Neutrophil (primary cell): ENCODE data around the gene ACTL7A.

Experiments used
- H3K27ac ChIP-seq: fragments of 200-600 bp; sonication (generic); 2 replicates; pipeline ENCODE4 v1.5.1; 2016; ENCODE audit warnings: mild to moderate bottlenecking, moderate library complexity
- H3K27me3 ChIP-seq: fragments of 200-600 bp; sonication (generic); 2 replicates; pipeline ENCODE4 v1.6.0; 2016; ENCODE audit warnings: mild to moderate bottlenecking
- H3K36me3 ChIP-seq: fragments of 200-600 bp; sonication (generic); 2 replicates; pipeline ENCODE4 v1.5.1; 2017
- H3K4me1 ChIP-seq, 2 experiments: fragments of 200-600 bp in 1 of 2; sonication (generic) in 1 of 2; 1 replicate in 1 of 2; 2 replicates in 1 of 2; pipeline versions ENCODE4 v1.5.1 to v1.6.1; 2013 to 2016; ENCODE audit warnings: low read depth in 1 of 2, low read length in 1 of 2, mild to moderate bottlenecking in 1 of 2, moderate library complexity in 1 of 2; ENCODE audit not compliant: control insufficient read depth in 1 of 2, insufficient read depth in 1 of 2
- H3K4me3 ChIP-seq, 2 experiments: fragments of 200-600 bp in 1 of 2; sonication (generic) in 1 of 2; 1 replicate in 1 of 2; 2 replicates in 1 of 2; pipeline ENCODE4 v1.5.1; 2013 to 2016; ENCODE audit warnings: low read depth in 1 of 2, low read length in 1 of 2, mild to moderate bottlenecking in 1 of 2, moderate library complexity in 1 of 2
- H3K9me3 ChIP-seq: fragments of 200-600 bp; sonication (generic); 2 replicates; pipeline ENCODE4 v1.5.1; 2016
- CTCF ChIP-seq: fragments of 200-600 bp; sonication (generic); IDR thresholded peaks from 2 replicates; pipeline ENCODE4 v1.5.1; 2016; ENCODE audit warnings: antibody characterized with exemption

The ACTL7A gene

GRCh38 chr9:108900176-108900575 lies 38.1 kb downstream of the ACTL7A start:
- no peak for TF ChIP-seq CTCF
- H3K36me3 ChIP-seq: peaks cover 94% of the 10 kb centered on the region

GRCh38 chr9:108903420-108904103 lies 41.5 kb downstream of the ACTL7A start:
- Histone ChIP-seq H3K4me3 (no peak overlapping the region), H3K9me3 (no peaks in the 10 kb centered on the region), H3K36me3 (peaks cover 93% of the 10 kb centered on the region), H3K27me3 (no peaks in the 10 kb centered on the region), H3K4me1 (no peaks in the 10 kb centered on the region), H3K27ac (no peak overlapping the region)
- no peak for TF ChIP-seq CTCF

More at GRCh38 chr9:108900176-108900575, 38.1 kb downstream of the ACTL7A start:
- no peaks in the 10 kb centered on the region for H3K27me3 ChIP-seq
- no peak overlapping the region for H3K27ac ChIP-seq
- no peaks in the 10 kb centered on the region for H3K9me3 ChIP-seq
- H3K4me3 ChIP-seq: no peak overlapping the region
- no peaks in the 10 kb centered on the region for H3K4me1 ChIP-seq

- peaks cover 94% of the 10 kb centered on the region for H3K36me3 ChIP-seq
Measured at GRCh38 chr9:108904161-108904560, 42.1 kb downstream of the ACTL7A start.

GRCh38 chr9:108905494-108905893 lies 43.4 kb downstream of the ACTL7A start:
- Histone ChIP-seq H3K4me1 (no peaks in the 10 kb centered on the region), H3K27me3 (no peaks in the 10 kb centered on the region), H3K4me3 (no peak overlapping the region), H3K27ac (no peak overlapping the region), H3K9me3 (no peaks in the 10 kb centered on the region), H3K36me3 (peaks cover 94% of the 10 kb centered on the region)
- no peak for TF ChIP-seq CTCF

More at GRCh38 chr9:108904161-108904560, 42.1 kb downstream of the ACTL7A start:
- Histone ChIP-seq H3K9me3 (no peaks in the 10 kb centered on the region), H3K27ac (no peak overlapping the region), H3K4me3 (no peak overlapping the region), H3K4me1 (no peaks in the 10 kb centered on the region), H3K27me3 (no peaks in the 10 kb centered on the region)
- TF ChIP-seq CTCF: no peak

GRCh38 chr9:108910402-108910801 lies 48.3 kb downstream of the ACTL7A start:
- Histone ChIP-seq H3K4me3 (no peak overlapping the region), H3K4me1 (peaks cover 4 to 9% of the 10 kb centered on the region in 2 experiments), H3K27me3 (no peaks in the 10 kb centered on the region), H3K36me3 (peaks cover 73% of the 10 kb centered on the region), H3K27ac (no peak overlapping the region), H3K9me3 (no peaks in the 10 kb centered on the region)
- no peak for TF ChIP-seq CTCF
